Naive thymus-derived CD4-positive, alpha-beta T cell (primary cell): ENCODE results near the gene SYNPR. TPM values are rescaled to one million over a fixed set of nuclear protein-coding genes. Genes with fewer than 3 reads are reported as not detected.

Source experiments
- ATAC-seq: fragments of 150-1000 bp; cut with Tn5 transposase; 2 replicates; pipeline ENCODE4 v1.10.0; 2021; ENCODE audit warnings: mild to moderate bottlenecking, moderate library complexity
- CTCF ChIA-PET: fragments of 350-600 bp; sonication (Branson Sonifier 250); formaldehyde crosslinking; loops from one replicate; lab custom pipeline; 2021; ENCODE audit warnings: antibody characterized with exemption; lab: Charles Lee
- POLR2A ChIA-PET: fragments of 350-600 bp; sonication (Branson Sonifier 250); formaldehyde crosslinking; loops from one replicate; lab custom pipeline; 2021; ENCODE audit warnings: antibody characterized with exemption, inconsistent platforms; lab: Charles Lee
- DNase-seq, 9 donors: peaks; one replicate each; pipeline versions ENCODE4 v3.0.0 to v3.0.0-alpha.2; 2020 to 2022; ENCODE audit warnings: mixed read lengths in 1 of 9
- H3K27ac ChIP-seq: one replicate; pipeline ENCODE4 v1.7.0; 2013; ENCODE audit warnings: mild to moderate bottlenecking, low read depth, low read length, moderate library complexity
- H3K27me3 ChIP-seq, 2 donors: one replicate each; pipeline ENCODE4 v1.7.0; 2013; ENCODE audit warnings: low read length in 2 of 2, mild to moderate bottlenecking in 2 of 2, moderate library complexity in 2 of 2; ENCODE audit not compliant: control insufficient read depth in 2 of 2, insufficient read depth in 2 of 2
- H3K36me3 ChIP-seq, 3 experiments: 1 replicate in 2 of 3; 2 replicates in 1 of 3; pipeline ENCODE4 v1.7.0; 2013; ENCODE audit warnings: low read length in 3 of 3, mild to moderate bottlenecking in 3 of 3, moderate library complexity in 1 of 3; ENCODE audit not compliant: insufficient read depth in 3 of 3, control insufficient read depth in 2 of 3
- H3K4me1 ChIP-seq, 2 donors: one replicate each; pipeline ENCODE4 v1.7.0; 2013; ENCODE audit warnings: low read length in 2 of 2, mild to moderate bottlenecking in 2 of 2, moderate library complexity in 1 of 2; ENCODE audit not compliant: control insufficient read depth in 2 of 2, insufficient read depth in 2 of 2
- H3K4me3 ChIP-seq: 2 replicates; pipeline ENCODE4 v1.7.0; 2013; ENCODE audit warnings: mild to moderate bottlenecking, low read length
- H3K9me3 ChIP-seq, 3 experiments: 1 replicate in 2 of 3; 2 replicates in 1 of 3; pipeline ENCODE4 v1.7.0; 2013; ENCODE audit warnings: low read length in 3 of 3; ENCODE audit not compliant: control insufficient read depth in 2 of 3
- H3K27ac Mint-ChIP-seq, 9 donors: one replicate each; pipeline ENCODE4 v1.8.0; 2020 to 2022; ENCODE audit warnings: mixed read lengths in 9 of 9, mild to moderate bottlenecking in 8 of 9, moderate library complexity in 5 of 9, inconsistent platforms in 2 of 9
- H3K27me3 Mint-ChIP-seq, 5 donors: one replicate each; pipeline ENCODE4 v1.8.0; 2021 to 2022; ENCODE audit warnings: mixed read lengths in 5 of 5, mild to moderate bottlenecking in 1 of 5
- H3K36me3 Mint-ChIP-seq, 5 donors: one replicate each; pipeline ENCODE4 v1.8.0; 2020 to 2022; ENCODE audit warnings: mixed read lengths in 5 of 5, mild to moderate bottlenecking in 3 of 5, inconsistent platforms in 1 of 5
- H3K4me1 Mint-ChIP-seq, 7 donors: one replicate each; pipeline ENCODE4 v1.8.0; 2020 to 2022; ENCODE audit warnings: mixed read lengths in 7 of 7, mild to moderate bottlenecking in 3 of 7, inconsistent platforms in 1 of 7
- H3K4me3 Mint-ChIP-seq, 10 donors: one replicate each; pipeline ENCODE4 v1.8.0; 2020 to 2022; ENCODE audit warnings: mild to moderate bottlenecking in 10 of 10, mixed read lengths in 10 of 10, moderate library complexity in 6 of 10, inconsistent platforms in 2 of 10
- H3K9me3 Mint-ChIP-seq, 11 donors: one replicate each; pipeline ENCODE4 v1.8.0; 2020 to 2022; ENCODE audit warnings: mixed read lengths in 11 of 11, mild to moderate bottlenecking in 4 of 11, inconsistent platforms in 1 of 11, moderate library complexity in 1 of 11
- intact Hi-C, 2 donors: fragments of 100-400 bp; cut with micrococcal nuclease; formaldehyde crosslinking; loops; one replicate each; pipeline ENCODE4 v1.15.1; 2023
- polyA plus RNA-seq, 2 donors: library from polyadenylated mRNA; unstranded; fragments of 300-500 nt; fragmentation: Illumina TruSeq; gene quantifications; one replicate each; pipeline ENCODE4 v1.2.3, GENCODE V29; 2021
- total RNA-seq, 6 experiments: library from RNA in 5 of 6; stranded (reverse) in 5 of 6; gene quantifications; 1 replicate in 5 of 6; 2 replicates in 1 of 6; pipeline ENCODE4 v1.2.3 and lab custom pipeline; 2021 to 2026

SYNPR gene
- total and polyA plus RNA-seq, 7 experiments from 2014 or later = not detected

DNA sequence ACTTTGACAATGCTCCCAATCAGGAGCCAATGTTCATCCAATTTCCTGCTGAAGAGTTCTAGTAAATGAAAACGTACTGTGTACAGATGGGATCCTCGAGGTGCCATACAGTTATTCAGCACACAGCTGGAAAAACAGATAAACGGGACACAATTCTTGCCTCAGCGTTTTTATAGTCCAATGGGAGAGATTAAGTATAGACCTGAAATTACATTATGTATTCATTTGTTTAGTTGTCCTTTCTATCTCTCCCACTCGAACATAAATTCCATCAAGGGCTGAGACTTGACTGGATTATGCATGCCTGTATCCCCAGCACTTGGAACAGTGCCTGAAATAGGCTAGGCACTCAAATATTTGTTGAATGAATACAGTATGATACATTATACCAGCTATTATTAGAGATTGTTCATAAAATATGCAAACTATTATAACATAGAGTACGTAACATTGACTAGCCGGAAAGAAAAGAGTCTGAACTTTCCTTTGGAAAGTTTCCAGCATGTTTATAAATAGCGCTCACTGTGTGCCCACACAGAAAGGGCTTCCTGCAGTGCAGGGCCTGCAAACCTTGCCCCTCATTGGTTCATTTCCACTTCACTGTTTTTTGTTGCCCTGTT is 346.9 kb downstream of the SYNPR start:
- Mint-ChIP-seq H3K4me1 (no peaks in the 10 kb centered on the region), H3K9me3 (peaks cover 0 to 14% (median 3%) of the 10 kb centered on the region in 11 donors), H3K4me3 (no peak overlapping the region), H3K36me3 (no peaks in the 10 kb centered on the region), H3K27me3 (peaks cover 0 to 5% (median 0%) of the 10 kb centered on the region in 5 donors), H3K27ac (no peak overlapping the region)
- Histone ChIP-seq H3K9me3 (no peaks in the 10 kb centered on the region), H3K4me1 (no peaks in the 10 kb centered on the region), H3K36me3 (no peaks in the 10 kb centered on the region), H3K27ac (no peak overlapping the region), H3K27me3 (no peaks in the 10 kb centered on the region), H3K4me3 (no peak overlapping the region)
- ATAC-seq (no peak), DNase-seq (no peak)
- intact Hi-C loops = no loop called here
- CTCF ChIA-PET = no interaction called here
- POLR2A ChIA-PET = no interaction called here

DNA sequence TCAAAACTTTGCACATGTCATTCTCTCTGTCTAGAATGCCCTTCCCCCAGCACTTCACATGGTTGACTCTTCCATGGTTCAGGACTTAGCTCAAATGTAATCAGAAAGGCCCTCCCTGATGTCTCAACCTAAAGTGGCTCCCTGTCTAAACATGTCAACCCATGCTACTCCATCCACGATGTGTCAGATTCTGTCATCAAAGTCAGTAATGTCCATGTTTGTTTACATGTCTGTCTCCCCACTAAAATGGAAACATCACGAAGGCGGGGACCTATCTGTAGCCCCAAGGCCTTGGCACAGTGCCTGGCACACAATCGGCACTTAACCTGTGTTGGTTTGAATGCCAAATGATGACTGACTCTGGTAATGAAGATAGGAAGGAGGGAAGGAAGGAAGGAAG is 353.6 kb downstream of the SYNPR start:
- Histone ChIP-seq H3K4me3 (no peak overlapping the region), H3K27me3 (no peaks in the 10 kb centered on the region), H3K4me1 (no peaks in the 10 kb centered on the region), H3K9me3 (no peaks in the 10 kb centered on the region), H3K27ac (no peak overlapping the region), H3K36me3 (no peaks in the 10 kb centered on the region)
- ATAC-seq (no peak), DNase-seq (no peak)
- POLR2A ChIA-PET = no interaction called here
- Mint-ChIP-seq H3K9me3 (peaks cover 0 to 16% (median 5%) of the 10 kb centered on the region in 11 donors), H3K4me1 (no peaks in the 10 kb centered on the region), H3K27me3 (peaks cover 0 to 22% (median 4%) of the 10 kb centered on the region in 5 donors), H3K27ac (no peak overlapping the region), H3K36me3 (no peaks in the 10 kb centered on the region), H3K4me3 (no peak overlapping the region)
- intact Hi-C loops = no loop called here
- CTCF ChIA-PET = no interaction called here

DNA sequence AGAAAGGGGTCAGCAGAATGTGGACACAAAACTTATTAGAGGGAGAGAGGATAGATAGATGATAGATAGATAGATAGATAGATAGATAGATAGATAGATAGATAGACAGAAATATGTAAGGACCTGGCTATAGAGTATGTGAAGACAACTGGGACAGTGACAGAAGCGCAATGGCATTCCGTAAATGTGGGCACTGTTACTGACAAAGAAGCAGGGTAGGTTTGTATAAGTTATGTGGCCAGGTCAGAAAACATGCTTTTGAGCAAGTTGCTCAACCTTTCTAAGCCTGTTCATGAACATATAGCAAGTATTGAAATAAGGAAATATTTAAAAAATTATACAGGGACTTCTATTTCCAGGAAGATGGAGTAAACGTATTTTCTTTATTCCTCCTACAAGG is 357.1 kb downstream of the SYNPR start:
- no peaks in the 10 kb centered on the region for H3K4me1 Mint-ChIP-seq

DNA sequence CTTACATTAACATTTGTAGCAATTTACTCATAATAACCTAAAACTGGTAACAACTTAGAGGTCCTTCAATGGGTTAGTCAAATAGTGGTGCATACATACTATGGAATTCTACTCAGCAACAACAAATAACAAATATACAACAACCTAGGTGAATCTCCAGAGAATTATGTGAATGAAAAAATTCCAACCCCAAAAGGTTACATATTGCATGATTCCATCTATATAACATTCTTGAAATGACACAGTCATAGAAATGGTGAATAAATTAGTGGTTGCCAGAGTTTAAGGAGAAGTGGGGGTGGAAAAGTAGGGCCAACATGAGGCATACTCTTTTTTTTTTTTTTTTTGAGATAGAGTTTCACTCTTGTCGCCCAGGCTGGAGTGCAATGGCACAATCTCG is 361.7 kb downstream of the SYNPR start:
- H3K36me3 Mint-ChIP-seq = peaks cover 0 to 12% (median 0%) of the 10 kb centered on the region in 5 donors
- Histone ChIP-seq H3K9me3 (no peaks in the 10 kb centered on the region), H3K36me3 (no peaks in the 10 kb centered on the region), H3K27ac (no peak overlapping the region), H3K27me3 (no peaks in the 10 kb centered on the region), H3K4me3 (no peak overlapping the region), H3K4me1 (no peaks in the 10 kb centered on the region)
- no peak for DNase-seq
- no peak overlapping the region for H3K4me3 Mint-ChIP-seq
- H3K27ac Mint-ChIP-seq = no peak overlapping the region
- intact Hi-C loops = no loop called here
- no peaks in the 10 kb centered on the region for H3K4me1 Mint-ChIP-seq
- H3K27me3 Mint-ChIP-seq = peaks cover 0 to 19% (median 9%) of the 10 kb centered on the region in 5 donors
- ChIA-PET POLR2A (no interaction called here), CTCF (no interaction called here)
- peaks cover 0 to 19% (median 9%) of the 10 kb centered on the region in 11 donors for H3K9me3 Mint-ChIP-seq
- ATAC-seq = no peak

More for the DNA sequence above, 357.1 kb downstream of the SYNPR start:
- no peak overlapping the region for H3K4me3 Mint-ChIP-seq
- H3K27me3 ChIP-seq = no peaks in the 10 kb centered on the region
- ChIA-PET POLR2A (no interaction called here), CTCF (no interaction called here)
- intact Hi-C loops = no loop called here
- H3K4me3 ChIP-seq = no peak overlapping the region
- H3K36me3 ChIP-seq = no peaks in the 10 kb centered on the region
- ATAC-seq = no peak
- H3K4me1 ChIP-seq = no peaks in the 10 kb centered on the region
- H3K27me3 Mint-ChIP-seq = peaks cover 0 to 26% (median 4%) of the 10 kb centered on the region in 5 donors
- no peaks in the 10 kb centered on the region for H3K9me3 ChIP-seq
- DNase-seq = no peak
- H3K27ac Mint-ChIP-seq = no peak overlapping the region
- H3K27ac ChIP-seq = no peak overlapping the region
- peaks cover 0 to 4% (median 0%) of the 10 kb centered on the region in 5 donors for H3K36me3 Mint-ChIP-seq
- H3K9me3 Mint-ChIP-seq = peaks cover 0 to 18% (median 7%) of the 10 kb centered on the region in 11 donors

DNA sequence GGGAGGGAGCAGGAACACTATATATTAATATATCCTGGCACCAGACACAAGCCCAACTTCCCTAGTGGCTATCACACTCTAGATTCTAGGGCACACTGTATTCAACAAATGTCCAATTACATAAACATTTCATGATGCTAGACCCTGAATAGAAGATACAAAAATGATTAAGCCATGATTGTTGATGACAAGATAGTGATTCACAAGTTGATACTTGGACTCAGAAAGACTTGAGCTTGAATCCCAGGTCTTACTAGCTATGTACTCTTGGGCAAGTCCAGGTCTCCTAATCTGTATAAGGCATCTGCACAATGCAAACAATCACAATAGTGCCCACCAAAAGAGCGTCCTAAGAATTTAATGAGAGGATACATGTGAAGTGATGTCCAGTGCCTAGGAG is 364.4 kb downstream of the SYNPR start:
- Histone ChIP-seq H3K27me3 (no peaks in the 10 kb centered on the region), H3K36me3 (no peaks in the 10 kb centered on the region), H3K4me3 (no peak overlapping the region), H3K9me3 (no peaks in the 10 kb centered on the region), H3K4me1 (no peaks in the 10 kb centered on the region), H3K27ac (no peak overlapping the region)
- intact Hi-C loops = no loop called here
- ChIA-PET CTCF (no interaction called here), POLR2A (no interaction called here)
- H3K9me3 Mint-ChIP-seq = peaks cover 0 to 12% (median 6%) of the 10 kb centered on the region in 11 donors
- no peak for ATAC-seq
- peaks cover 0 to 10% (median 0%) of the 10 kb centered on the region in 5 donors for H3K36me3 Mint-ChIP-seq
- no peaks in the 10 kb centered on the region for H3K4me1 Mint-ChIP-seq
- H3K4me3 Mint-ChIP-seq = no peak overlapping the region
- DNase-seq = no peak
- peaks cover 0 to 24% (median 9%) of the 10 kb centered on the region in 5 donors for H3K27me3 Mint-ChIP-seq
- H3K27ac Mint-ChIP-seq = no peak overlapping the region

DNA sequence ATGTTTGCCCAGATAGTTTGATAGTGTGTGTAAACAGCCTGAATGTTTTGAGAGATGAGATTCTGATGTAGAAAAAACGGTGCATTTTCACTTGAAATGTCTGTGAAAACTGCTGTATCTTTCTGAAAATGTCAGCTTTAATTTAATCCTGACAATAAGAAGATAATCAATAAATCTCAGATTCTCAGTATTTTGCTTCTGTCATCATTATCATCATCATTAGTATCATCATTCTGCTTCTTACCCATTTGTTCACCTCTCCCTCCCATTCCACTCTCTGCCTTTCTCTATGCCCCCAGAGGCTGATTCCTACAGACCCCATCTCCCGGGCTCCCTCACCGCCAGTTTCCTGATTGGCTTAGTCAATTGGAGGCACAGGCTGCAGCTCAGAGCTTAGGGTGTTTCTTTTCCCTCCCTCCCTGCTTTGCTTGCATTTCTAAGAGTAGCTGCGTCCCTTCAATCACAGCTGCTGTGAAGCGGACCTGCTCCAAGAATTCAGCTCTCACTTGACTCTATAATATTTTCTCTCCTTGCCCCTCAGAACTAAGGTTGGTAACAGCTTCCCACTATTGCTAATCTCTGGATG is 366.2 kb downstream of the SYNPR start:
- no peak overlapping the region for H3K4me3 ChIP-seq
- no peaks in the 10 kb centered on the region for H3K27me3 ChIP-seq
- no peak overlapping the region for H3K27ac Mint-ChIP-seq
- H3K36me3 ChIP-seq = no peaks in the 10 kb centered on the region
- H3K9me3 Mint-ChIP-seq = peaks cover 0 to 18% (median 10%) of the 10 kb centered on the region in 11 donors
- ChIA-PET POLR2A (no interaction called here), CTCF (no interaction called here)
- DNase-seq = no peak
- no peaks in the 10 kb centered on the region for H3K4me1 Mint-ChIP-seq
- H3K4me1 ChIP-seq = no peaks in the 10 kb centered on the region
- intact Hi-C loops = no loop called here
- H3K9me3 ChIP-seq = no peaks in the 10 kb centered on the region
- H3K27ac ChIP-seq = no peak overlapping the region
- peaks cover 0 to 24% (median 9%) of the 10 kb centered on the region in 5 donors for H3K27me3 Mint-ChIP-seq
- ATAC-seq = no peak
- peaks cover 0 to 9% (median 0%) of the 10 kb centered on the region in 5 donors for H3K36me3 Mint-ChIP-seq
- H3K4me3 Mint-ChIP-seq = no peak overlapping the region
